HepG2 (cell line): Measurements from ENCODE around the gene SKIC2.

Experiments used
- ATF1 ChIP-seq: IDR thresholded peaks from 2 replicates; pipeline ENCODE4 v1.6.1; 2016; ENCODE audit warnings: mild to moderate bottlenecking, control low read depth
- BHLHE40 ChIP-seq: IDR thresholded peaks from 2 replicates; pipeline ENCODE4 v1.6.1; 2011; ENCODE audit warnings: low read length, improper control_type of control experiment
- ELF4 ChIP-seq: sonication (generic); formaldehyde crosslinking; IDR thresholded peaks from 2 replicates; pipeline ENCODE4 v1.5.0; 2020; ENCODE audit warnings: missing genetic modification reagents, mild to moderate bottlenecking, moderate library complexity, borderline replicate concordance
- FOSL1 ChIP-seq: sonication (generic); formaldehyde crosslinking; IDR thresholded peaks from 2 replicates; pipeline ENCODE4 v1.9.0; 2021; ENCODE audit warnings: missing genetic modification reagents, borderline replicate concordance
- GABPA ChIP-seq, 2 experiments: IDR thresholded peaks; 2 replicates each; pipeline ENCODE4 v1.6.1; 2011 to 2016; ENCODE audit warnings: low read depth in 2 of 2, low read length in 1 of 2, missing biosample characterization in 1 of 2, missing genetic modification characterization in 1 of 2
- GTF3A ChIP-seq: sonication (generic); formaldehyde crosslinking; conservative IDR thresholded peaks from 2 replicates; pipeline ENCODE4 v1.4.0; 2020; ENCODE audit warnings: mild to moderate bottlenecking, missing genetic modification reagents
- KAT7 ChIP-seq: IDR thresholded peaks from 2 replicates; pipeline ENCODE4 v1.6.1; 2018; ENCODE audit warnings: borderline replicate concordance, missing compliant biosample characterization
- MEF2D ChIP-seq: sonication (generic); formaldehyde crosslinking; IDR thresholded peaks from 2 replicates; pipeline ENCODE4 v1.5.1; 2020; ENCODE audit warnings: mild to moderate bottlenecking, missing genetic modification reagents
- PHF8 ChIP-seq: sonication (generic); formaldehyde crosslinking; IDR thresholded peaks from 2 replicates; pipeline ENCODE4 v1.5.0; 2020; ENCODE audit warnings: missing genetic modification reagents
- ZBTB21 ChIP-seq: sonication (generic); formaldehyde crosslinking; IDR thresholded peaks from 2 replicates; pipeline ENCODE4 v1.4.0; 2020; ENCODE audit warnings: missing genetic modification reagents
- ZNF34 ChIP-seq: sonication (generic); formaldehyde crosslinking; IDR thresholded peaks from 2 replicates; pipeline ENCODE4 v1.4.0; 2020; ENCODE audit warnings: mild to moderate bottlenecking, missing genetic modification reagents, borderline replicate concordance

DNA sequence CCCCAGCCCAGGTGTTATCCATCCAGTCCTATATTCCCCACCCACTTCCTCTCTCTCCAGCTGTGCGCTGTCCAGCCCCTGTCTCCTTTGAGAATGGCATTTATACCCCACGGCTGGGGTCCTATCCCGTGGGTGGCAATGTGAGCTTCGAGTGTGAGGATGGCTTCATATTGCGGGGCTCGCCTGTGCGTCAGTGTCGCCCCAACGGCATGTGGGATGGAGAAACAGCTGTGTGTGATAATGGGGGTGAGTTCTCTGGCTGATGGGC, 30.4 kb upstream of the SKIC2 start:
- TF ChIP-seq PHF8, result no peak
- TF ChIP-seq ELF4 (CRISPR knock-in tag), result no peak
- TF ChIP-seq KAT7, result no peak
- no peak for TF ChIP-seq BHLHE40
- TF ChIP-seq GABPA (IDR thresholded peaks at IDR 0.05; ENCODE audit: low read depth, low read length), result no peak
- TF ChIP-seq GABPA (CRISPR knock-in tag; IDR thresholded peaks at IDR 0.05; ENCODE audit: low read depth), result no peak
- no peak for TF ChIP-seq ZNF34
- TF ChIP-seq GTF3A (CRISPR knock-in tag), result no peak
- no peak for TF ChIP-seq FOSL1 (CRISPR knock-in tag)
- TF ChIP-seq MEF2D, result no peak
- TF ChIP-seq ZBTB21, result no peak
- no peak for TF ChIP-seq ATF1 (CRISPR knock-in tag)
